ENCODE results near the gene LARP4B.
"Not testable (repeated sequence)": the region's sequence is repeated elsewhere in the genome, so short reads cannot be mapped to it uniquely, and the experiment has no call there.

Gene LARP4B

GRCh38 chr10:786633-787474, 144.7 kb downstream of the LARP4B start:
- no peak for DNase-seq (ENCODE audit: low read depth)

- DNase-seq (ENCODE audit: low read depth): no peak
Measured at GRCh38 chr10:785861-786214, 145.7 kb downstream of the LARP4B start.

GRCh38 chr10:785089-785860, 146.2 kb downstream of the LARP4B start:
- no peak for DNase-seq (ENCODE audit: low read depth)

GRCh38 chr10:784403-785088, 147.0 kb downstream of the LARP4B start:
- DNase-seq (ENCODE audit: low read depth): peak; percentile 59

- no peak for DNase-seq (ENCODE audit: low read depth)
Measured at GRCh38 chr10:782751-783648, 148.5 kb downstream of the LARP4B start.

GRCh38 chr10:780536-781524, 150.7 kb downstream of the LARP4B start:
- DNase-seq (ENCODE audit: low read depth): no peak

GRCh38 chr10:778626-779330, 152.7 kb downstream of the LARP4B start:
- no peak for DNase-seq (ENCODE audit: low read depth)

- DNase-seq (ENCODE audit: low read depth): no peak
Measured at GRCh38 chr10:777913-778479, 153.5 kb downstream of the LARP4B start.

- DNase-seq (ENCODE audit: low read depth): no peak
Measured at GRCh38 chr10:776772-777171, 154.7 kb downstream of the LARP4B start.

GRCh38 chr10:775245-776075, 156.0 kb downstream of the LARP4B start:
- no peak for DNase-seq (ENCODE audit: low read depth)

GRCh38 chr10:774661-775244, 156.8 kb downstream of the LARP4B start:
- no peak for DNase-seq (ENCODE audit: low read depth)

GRCh38 chr10:774223-774622, 157.3 kb downstream of the LARP4B start:
- no peak for DNase-seq (ENCODE audit: low read depth)

GRCh38 chr10:773562-774161, 157.8 kb downstream of the LARP4B start:
- no peak for DNase-seq (ENCODE audit: low read depth)

GRCh38 chr10:772227-772637, 159.3 kb downstream of the LARP4B start:
- DNase-seq (ENCODE audit: low read depth): no peak

GRCh38 chr10:771647-772046, 159.9 kb downstream of the LARP4B start:
- DNase-seq (ENCODE audit: low read depth): no peak

- DNase-seq (ENCODE audit: low read depth): no peak
Measured at GRCh38 chr10:770975-771374, 160.5 kb downstream of the LARP4B start.

GRCh38 chr10:770048-770712, 161.3 kb downstream of the LARP4B start:
- not testable (repeated sequence) for DNase-seq (ENCODE audit: low read depth)
